GM18520 (cell line): ENCODE measurements around the gene CYP4A11.
"Not testable (repeated sequence)": the region's sequence is repeated elsewhere in the genome, so short reads cannot be mapped to it uniquely, and the experiment has no call there.

ENCODE experiments used
- ATAC-seq: cut with Tn5 transposase; IDR thresholded peaks from one replicate; pipeline ENCODE4 v1.9.1; 2021; ENCODE audit not compliant: unreplicated experiment

Gene CYP4A11

GRCh38 chr1:46941135-46941694, at the start of gene CYP4A11:
Gene CYP4A11 (minus strand): TSS chr1:46941476. CDS start chr1:46941433, 43 bp downstream.
- no peak for ATAC-seq

- ATAC-seq = not testable (repeated sequence)
These were observed 49.3 kb upstream of the CYP4A11 start for GRCh38 chr1:46990541-46990940.

- ATAC-seq = no peak
These were observed 42.7 kb upstream of the CYP4A11 start for GRCh38 chr1:46983830-46984586.

- no peak for ATAC-seq
These were observed 42.0 kb upstream of the CYP4A11 start for GRCh38 chr1:46983166-46983829.

GRCh38 chr1:46969014-46969619, 27.8 kb upstream of the CYP4A11 start:
- no peak for ATAC-seq

GRCh38 chr1:46962272-46962671, 21.0 kb upstream of the CYP4A11 start:
- not testable (repeated sequence) for ATAC-seq

GRCh38 chr1:46961066-46961758, 19.9 kb upstream of the CYP4A11 start:
- no peak for ATAC-seq

- no peak for ATAC-seq
These were observed 19.0 kb upstream of the CYP4A11 start for GRCh38 chr1:46960250-46960649.

GRCh38 chr1:46955116-46955515, 13.8 kb upstream of the CYP4A11 start:
- not testable (repeated sequence) for ATAC-seq

GRCh38 chr1:46953847-46954246, 12.6 kb upstream of the CYP4A11 start:
- ATAC-seq = not testable (repeated sequence)

- ATAC-seq = not testable (repeated sequence)
These were observed 8.1 kb upstream of the CYP4A11 start for GRCh38 chr1:46949417-46949666.

GRCh38 chr1:46948629-46949416, 7.5 kb upstream of the CYP4A11 start:
- ATAC-seq = no peak

GRCh38 chr1:46947706-46948105, 6.4 kb upstream of the CYP4A11 start:
- not testable (repeated sequence) for ATAC-seq

GRCh38 chr1:46942086-46942485, 810 bp upstream of the CYP4A11 start:
- no peak for ATAC-seq

- no peak for ATAC-seq
These were observed 969 bp downstream of the CYP4A11 start for GRCh38 chr1:46940307-46940706.

- ATAC-seq = no peak
These were observed 4.0 kb downstream of the CYP4A11 start for GRCh38 chr1:46937270-46937669.

GRCh38 chr1:46936788-46937187, 4.5 kb downstream of the CYP4A11 start:
- no peak for ATAC-seq

- ATAC-seq = not testable (repeated sequence)
These were observed 6.4 kb downstream of the CYP4A11 start for GRCh38 chr1:46934852-46935251.

- ATAC-seq = not testable (repeated sequence)
These were observed 9.3 kb downstream of the CYP4A11 start for GRCh38 chr1:46932020-46932419.

GRCh38 chr1:46931151-46931550, 10.1 kb downstream of the CYP4A11 start:
- ATAC-seq = no peak
